GM12878 (cell line): ENCODE data around the gene TLK2. TPM values are rescaled to one million over a fixed set of nuclear protein-coding genes. Genes with fewer than 3 reads are reported as not detected.
"Not testable (repeated sequence)": the region's sequence is repeated elsewhere in the genome, so short reads cannot be mapped to it uniquely, and the experiment has no call there.

Experiments
- ATAC-seq: fragments of 200-7000 bp; cut with Tn5 transposase; 3 replicates; pipeline ENCODE4 v1.9.1; 2020; ENCODE audit warnings: mild to moderate bottlenecking, moderate library complexity
- BruUV-seq: library from RNA; stranded (reverse); fragments of 400-500 nt; replicated peaks from 2 replicates; lab custom pipeline; 2021; lab: Mats Ljungman, UMichigan
- CTCF ChIA-PET: fragments of 300-600 bp; sonication (Branson Sonifier 250); formaldehyde crosslinking; extraction: SDS; loops from one replicate; lab custom pipeline; 2021; ENCODE audit warnings: inconsistent platforms; lab: Yijun Ruan, JAX
- POLR2A ChIA-PET: fragments of 350-600 bp; formaldehyde crosslinking; extraction: SDS; loops from one replicate; lab custom pipeline; 2021; ENCODE audit warnings: inconsistent platforms; lab: Charles Lee
- RAD21 ChIA-PET: fragments of 300-600 bp; sonication (Branson Sonifier 250); formaldehyde crosslinking; loops from one replicate; lab custom pipeline; 2023; ENCODE audit warnings: antibody characterized with exemption; ENCODE audit not compliant: unreplicated experiment; lab: Charles Lee
- SMC1A ChIA-PET: fragments of 300-600 bp; sonication (Branson Sonifier 250); formaldehyde crosslinking; loops from one replicate; lab custom pipeline; 2023; ENCODE audit not compliant: unreplicated experiment, uncharacterized antibody; lab: Charles Lee
- DNase-seq: peaks from one replicate; pipeline ENCODE4 v3.0.0-alpha.2; 2011; ENCODE audit warnings: low read depth, low spot score
- FAIRE-seq: peaks from 3 replicates; lab custom pipeline; 2011; peaks lifted over from hg19 to GRCh38; lab: Jason Lieb, UNC
- H2AFZ ChIP-seq: 2 replicates; pipeline ENCODE4 v1.6.0; 2011; ENCODE audit warnings: low read depth, low read length, control low read depth; ENCODE audit not compliant: control insufficient read depth
- H3K27ac ChIP-seq: 2 replicates; pipeline ENCODE4 v1.5.1; 2011; ENCODE audit warnings: control low read depth; ENCODE audit not compliant: control insufficient read depth, insufficient read depth
- H3K27me3 ChIP-seq, 2 experiments: replicated peaks in 1 of 2; 2 replicates each; pipeline versions ENCODE4 v1.6.0 to v1.6.1; 2011; ENCODE audit warnings: low read length in 1 of 2; ENCODE audit not compliant: control insufficient read depth in 2 of 2, insufficient read depth in 2 of 2
- H3K36me3 ChIP-seq, 2 experiments: 2 replicates each; pipeline ENCODE4 v1.5.1; 2011; ENCODE audit warnings: low read length in 1 of 2; ENCODE audit not compliant: control insufficient read depth in 2 of 2, insufficient read depth in 2 of 2
- H3K4me1 ChIP-seq: 2 replicates; pipeline ENCODE4 v1.6.1; 2011; ENCODE audit warnings: mild to moderate bottlenecking, low read length, moderate library complexity, mixed read lengths; ENCODE audit not compliant: control insufficient read depth, insufficient read depth
- H3K4me2 ChIP-seq: 2 replicates; pipeline ENCODE4 v1.6.0; 2011; ENCODE audit warnings: control low read depth; ENCODE audit not compliant: control insufficient read depth, insufficient read depth
- H3K4me3 ChIP-seq: fragments of 200-600 bp; sonication (generic); 2 replicates; pipeline ENCODE4 v1.5.1; 2016
- H3K79me2 ChIP-seq: 2 replicates; pipeline ENCODE4 v1.6.0; 2011; ENCODE audit warnings: low read length; ENCODE audit not compliant: control insufficient read depth, insufficient read depth
- H3K9ac ChIP-seq: 2 replicates; pipeline ENCODE4 v1.8.0; 2011; ENCODE audit warnings: low read length, control low read depth, mixed read lengths; ENCODE audit not compliant: control insufficient read depth, insufficient read depth
- H3K9me3 ChIP-seq: replicated peaks from 3 replicates; pipeline ENCODE4 v1.5.1; 2011; ENCODE audit warnings: mild to moderate bottlenecking, low read length; ENCODE audit not compliant: control insufficient read depth, insufficient read depth
- H4K20me1 ChIP-seq: 2 replicates; pipeline ENCODE4 v1.6.0; 2011; ENCODE audit not compliant: control insufficient read depth, insufficient read depth
- HDGF ChIP-seq: fragments of 450-650 bp; IDR thresholded peaks from 2 replicates; pipeline ENCODE4 v1.6.1; 2016; ENCODE audit warnings: antibody characterized with exemption
- POLR2A ChIP-seq: IDR thresholded peaks from 2 replicates; pipeline ENCODE4 v1.6.1; 2011; ENCODE audit warnings: low read depth, mild to moderate bottlenecking, low read length
- STAT1 ChIP-seq: fragments of 450-650 bp; conservative IDR thresholded peaks from 2 replicates; pipeline ENCODE4 v1.6.1; 2014; ENCODE audit warnings: antibody characterized with exemption, mild to moderate bottlenecking
- WGBS: methylation state at CpG from one replicate; pipeline ENCODE4 v1.1.6; 2016; ENCODE audit warnings: low lambda C conversion rate; ENCODE audit not compliant: insufficient replicate concordance, insufficient coverage; ENCODE audit errors: missing lambda C conversion rate; 5-methylcytosine and 5-hydroxymethylcytosine counted together
- in situ Hi-C: fragments of 300-500 bp; cut with MboI; formaldehyde crosslinking; loops from 9 replicates; pipeline ENCODE4 v1.14.3; 2018; ENCODE audit warnings: mixed read lengths
- intact Hi-C: fragments of 100-400 bp; cut with micrococcal nuclease; formaldehyde crosslinking; loops from one replicate; pipeline ENCODE4 v1.14.2; 2022; ENCODE audit not compliant: unreplicated experiment
- polyA plus RNA-seq, 11 experiments: library from polyadenylated mRNA; depleted of rRNA in 4 of 11; unstranded in 6 of 11; stranded (reverse) in 5 of 11; fragments of >200 nt; fragmentation: Nextera tagmentation in 4 of 11; fragmentation: Illumina TruSeq in 1 of 11; extraction: Ambion mirVana in 4 of 11; extraction: Trizol in 1 of 11; gene quantifications; 1 replicate in 1 of 11; 2 replicates in 10 of 11; pipeline versions ENCODE4 v1.2.1 to v1.2.3, GENCODE V29; 2011 to 2016; ENCODE audit warnings: inconsistent platforms in 2 of 11, missing spikeins in 2 of 11, low read depth in 1 of 11
- total RNA-seq, 4 experiments: library from RNA; depleted of rRNA in 3 of 4; stranded (reverse); fragments of >200 nt in 3 of 4; fragmentation: Illumina TruSeq in 1 of 4; extraction: Trizol in 1 of 4; gene quantifications; 2 replicates each; pipeline versions ENCODE4 v1.2.1 to v1.2.3, GENCODE V29; 2013 to 2021

The TLK2 gene
- total and polyA plus RNA-seq, 10 of the 15 experiments (the other 5 are each of a cell fraction or from before 2014, with no cell fraction given), result 12.1 to 51.2 (median 27.5) TPM

- H3K9ac ChIP-seq, in situ Hi-C loops, H3K4me1 ChIP-seq, ATAC-seq, POLR2A ChIA-PET, H3K27me3 ChIP-seq, H2AFZ ChIP-seq, intact Hi-C loops, H3K4me3 ChIP-seq, H3K4me2 ChIP-seq, BruUV-seq, H4K20me1 ChIP-seq, DNase-seq, H3K27ac ChIP-seq, H3K9me3 ChIP-seq, H3K79me2 ChIP-seq, FAIRE-seq, RAD21 ChIA-PET: not testable (repeated sequence)
- peaks cover 4 to 16% of the 10 kb centered on the region in 2 experiments for H3K36me3 ChIP-seq
- ChIA-PET CTCF (interaction anchor here (0.7 to 0.9 kb wide), 3 partner anchors 43 to 170 kb away, joined by 3 to 5 read pairs (median 4); no protein-coding TSS in a partner anchor), SMC1A (interaction anchor here (0.6 to 1.4 kb wide), 3 partner anchors 10 to 70 kb away, joined by 3 to 4 read pairs (median 3); no protein-coding TSS in a partner anchor)
- 98% methylated on average over 9 of the region's 11 CpGs for WGBS
Measured at GRCh38 chr17:62591822-62592221, 113.2 kb downstream of the TLK2 start.

- ATAC-seq (no peak), DNase-seq (no peak), FAIRE-seq (no peak)
- no peaks in the 10 kb centered on the region; the same call in 1 of the 3 replicates for H3K9me3 ChIP-seq
- no TSS peak for BruUV-seq
- in situ Hi-C loops (no loop called here), intact Hi-C loops (no loop called here)
- peaks cover 4 to 10% of the 10 kb centered on the region in 2 experiments for H3K36me3 ChIP-seq
- H3K4me2 ChIP-seq, result no peak overlapping the region
- ChIA-PET SMC1A (interaction anchor here (1.0 to 1.1 kb wide), 2 partner anchors 17 to 40 kb away, joined by 3 to 4 read pairs; no protein-coding TSS in a partner anchor), CTCF (interaction anchor here (0.9 to 2.0 kb wide), 3 partner anchors 40 to 171 kb away, joined by 3 to 7 read pairs (median 4); no protein-coding TSS in a partner anchor), RAD21 (no interaction called here), POLR2A (interaction anchor here (2.1 kb wide), 1 partner anchor 11 kb away, joined by 5 read pairs; no protein-coding TSS in a partner anchor)
- no peaks in the 10 kb centered on the region for H3K79me2 ChIP-seq
- no peak overlapping the region for H2AFZ ChIP-seq
- 94% methylated on average over 9 of the region's 9 CpGs for WGBS
- H4K20me1 ChIP-seq, result no peaks in the 10 kb centered on the region
- H3K27ac ChIP-seq, result no peak overlapping the region
- TF ChIP-seq STAT1 (no peak), POLR2A (0 out of 2 replicates have a peak, but pooled peaks have one; percentile 24), HDGF (no peak)
- H3K27me3 ChIP-seq, result no peaks in the 10 kb centered on the region
- H3K9ac ChIP-seq, result no peak overlapping the region
- H3K4me1 ChIP-seq, result no peaks in the 10 kb centered on the region
- H3K4me3 ChIP-seq, result no peak overlapping the region
Measured at GRCh38 chr17:62592341-62593099, 113.9 kb downstream of the TLK2 start.
